NCI-H2107 treated with DMSO at 0.1 percent for 48 hours (cell line): Measurements from ENCODE around the gene CTAG2.
"Not testable (repeated sequence)": the region's sequence is repeated elsewhere in the genome, so short reads cannot be mapped to it uniquely, and the experiment has no call there.

Source experiments
- DNase-seq: peaks from one replicate; lab custom pipeline; 2025; ENCODE audit not compliant: unreplicated experiment; lab: John Stamatoyannopoulos, UW

Gene CTAG2

GRCh38 chrX:154653413-154653812 is at the start of gene CTAG2:
Gene CTAG2, minus strand, starts transcription at chrX:154653579. Its CDS starts 64 bp downstream, at chrX:154653515.
- DNase-seq: not testable (repeated sequence)

- DNase-seq: no peak
Observed at GRCh38 chrX:154698630-154699248, 45.4 kb upstream of the CTAG2 start.

DNA sequence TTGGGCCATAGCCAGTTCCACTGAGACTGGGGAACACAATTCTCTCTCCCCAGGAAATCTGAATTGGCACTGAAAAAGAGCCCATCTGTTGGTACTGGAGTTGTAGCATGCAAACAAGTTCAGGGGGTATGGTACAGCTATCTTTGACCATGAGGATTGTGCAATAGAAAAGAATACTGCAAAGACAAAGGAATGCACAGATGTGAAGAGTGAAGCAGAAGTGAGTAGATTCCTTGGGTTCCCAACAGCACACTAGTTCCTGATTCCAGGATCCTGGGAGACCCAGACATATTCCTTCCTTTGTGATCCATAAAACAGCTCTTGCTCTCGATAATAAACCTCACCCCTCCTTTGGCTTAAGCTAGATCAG is 43.3 kb upstream of the CTAG2 start:
- DNase-seq: no peak

DNA sequence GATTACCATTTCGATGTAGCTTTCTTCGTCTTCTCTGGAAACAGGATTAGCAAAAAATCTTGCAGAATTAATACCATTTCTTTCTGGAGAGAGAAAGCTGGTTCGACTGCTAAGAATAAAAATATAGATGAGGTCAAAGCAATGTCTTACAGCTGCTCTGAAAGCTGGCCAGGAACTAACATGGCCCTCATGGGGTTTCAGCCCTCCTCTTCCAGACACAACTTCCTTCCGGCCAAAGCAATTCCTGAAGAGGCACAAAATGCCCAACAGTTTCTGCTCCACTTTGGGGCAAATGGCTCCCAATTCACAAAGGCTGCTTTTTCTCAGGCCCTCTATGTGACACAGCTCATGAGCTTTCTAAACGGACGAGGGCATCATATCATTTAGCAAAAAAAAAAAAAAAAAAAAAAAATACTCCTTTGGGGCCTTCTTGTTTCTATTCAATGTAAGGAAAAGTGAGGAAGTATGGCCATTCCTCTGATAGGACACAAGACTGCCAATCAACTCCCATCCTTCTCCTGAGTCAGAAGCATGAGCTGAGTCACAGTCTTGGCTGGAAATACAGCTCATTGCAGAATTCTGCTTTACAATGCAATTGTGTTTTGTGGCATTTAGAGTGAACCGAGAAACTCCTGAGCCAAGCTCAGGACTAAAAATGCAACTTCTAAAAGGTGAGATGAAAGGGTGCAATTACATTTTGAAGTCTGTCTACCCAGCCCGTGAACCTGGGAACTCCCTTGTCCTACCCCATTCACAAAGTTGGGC is 42.7 kb upstream of the CTAG2 start:
- no peak for DNase-seq

DNA sequence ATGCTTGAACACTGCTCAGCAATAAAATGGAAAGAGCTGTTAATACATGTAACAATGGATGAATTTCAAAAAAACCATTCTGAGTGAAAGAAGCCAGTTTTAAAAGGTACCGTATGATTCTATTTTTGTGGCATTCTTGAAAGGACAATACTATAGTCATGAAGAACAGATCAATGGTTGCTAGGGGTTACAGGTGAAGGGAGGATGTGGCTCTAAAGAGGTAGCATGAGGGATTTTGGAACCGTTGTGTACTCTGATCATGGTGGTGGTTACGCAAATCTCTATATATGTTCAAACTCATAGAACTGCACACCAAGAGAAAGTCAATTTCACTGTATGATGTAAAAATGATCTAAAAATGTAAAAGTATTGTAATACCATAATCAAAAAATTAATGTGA is 40.0 kb upstream of the CTAG2 start:
- DNase-seq: no peak

DNA sequence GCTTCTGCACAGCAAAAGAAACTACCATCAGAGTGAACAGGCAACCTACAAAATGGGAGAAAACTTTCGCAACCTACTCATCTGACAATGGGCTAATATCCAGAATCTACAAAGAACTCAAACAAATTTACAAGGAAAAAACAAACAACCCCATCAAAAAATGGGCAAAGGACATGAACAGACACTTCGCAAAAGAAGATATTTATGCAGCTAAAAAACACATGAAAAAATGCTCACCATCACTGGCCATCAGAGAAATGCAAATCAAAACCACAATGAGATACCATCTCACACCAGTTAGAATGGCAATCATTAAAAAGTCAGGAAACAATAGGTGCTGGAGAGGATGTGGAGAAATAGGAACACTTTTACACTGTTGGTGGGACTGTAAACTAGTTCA is 37.1 kb upstream of the CTAG2 start:
- DNase-seq: not testable (repeated sequence)

- DNase-seq: not testable (repeated sequence)
Observed at GRCh38 chrX:154672084-154672483, 18.7 kb upstream of the CTAG2 start.

- not testable (repeated sequence) for DNase-seq
Observed at GRCh38 chrX:154670848-154671247, 17.5 kb upstream of the CTAG2 start.

- no peak for DNase-seq
Observed at GRCh38 chrX:154661899-154662298, 8.5 kb upstream of the CTAG2 start.

DNA sequence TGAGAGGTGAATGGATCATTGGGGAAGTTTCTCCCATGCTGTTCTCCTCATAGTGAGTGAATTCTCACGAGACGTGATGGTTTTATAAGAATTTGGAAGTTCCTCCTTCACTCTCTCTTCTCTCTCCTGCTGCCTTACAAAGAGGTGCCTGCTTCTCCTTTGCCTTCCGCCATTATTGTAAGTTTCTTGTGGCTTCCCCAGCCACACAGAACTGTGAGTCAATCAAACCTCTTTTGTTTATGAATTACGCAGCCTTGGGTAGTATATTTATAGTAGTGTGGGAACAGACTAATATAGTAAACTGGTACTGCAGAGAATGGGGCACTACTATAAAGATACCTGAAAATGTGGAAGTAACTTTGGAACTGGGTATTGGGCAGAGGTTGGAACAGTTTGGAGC is 7.8 kb upstream of the CTAG2 start:
- DNase-seq: no peak

DNA sequence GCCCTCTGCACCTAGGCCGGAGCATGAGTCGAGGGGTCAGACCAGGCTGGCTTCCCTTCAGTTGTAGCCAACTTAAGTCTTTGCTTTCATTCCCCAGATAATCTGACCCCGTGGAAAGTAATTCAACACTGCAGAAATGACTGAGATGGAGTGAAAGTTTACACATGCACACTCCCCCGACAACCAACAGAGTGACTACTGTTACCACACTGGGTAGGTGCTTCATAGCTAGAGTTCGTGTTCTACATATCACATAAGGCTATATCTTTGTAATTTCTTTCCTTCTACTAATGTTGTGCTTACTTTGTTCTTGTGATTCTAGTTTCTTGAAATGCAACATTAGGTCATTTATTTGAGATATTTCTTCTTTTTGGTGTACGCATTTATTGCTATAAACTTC is 7.2 kb upstream of the CTAG2 start:
- DNase-seq: no peak

DNA sequence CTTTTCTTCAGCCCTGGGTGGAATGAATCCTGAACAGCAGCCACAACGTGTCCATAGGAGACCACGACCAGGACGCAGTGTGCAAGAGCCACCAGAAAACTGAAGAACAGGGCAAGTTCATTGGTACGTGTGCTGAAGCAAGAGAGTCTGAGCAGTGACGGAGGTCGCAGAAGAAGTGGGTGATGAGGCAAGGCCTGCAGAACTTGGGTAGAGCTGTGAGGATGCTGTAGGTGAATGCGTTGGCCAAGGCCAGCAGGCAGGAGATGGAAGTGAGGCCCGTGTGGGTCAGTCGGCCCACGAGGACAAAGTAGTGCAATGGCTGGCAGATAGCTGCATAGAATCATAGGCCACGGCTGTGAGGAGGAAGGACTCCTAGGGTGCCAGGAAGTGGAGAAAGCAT is 5.6 kb upstream of the CTAG2 start:
- no peak for DNase-seq

DNA sequence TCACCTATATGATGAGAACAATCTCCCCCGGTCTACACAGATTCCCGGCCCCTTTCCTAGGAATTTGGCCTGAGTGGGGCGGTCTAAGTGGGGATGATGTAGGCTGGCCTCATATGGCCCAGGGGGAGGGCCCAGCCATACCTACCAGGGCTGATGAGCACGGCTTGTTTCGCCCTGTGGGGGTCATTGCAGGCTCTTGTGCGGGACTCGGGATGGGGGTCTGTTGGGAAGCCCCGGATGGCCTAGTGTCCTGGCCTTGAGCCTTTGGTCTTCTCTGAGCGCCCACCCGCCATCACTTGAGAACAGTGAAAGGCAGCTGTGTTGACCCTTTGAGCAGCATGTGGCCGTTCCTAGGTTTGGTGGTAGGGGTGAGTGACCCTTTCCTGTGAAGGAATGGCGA is 4.8 kb upstream of the CTAG2 start:
- DNase-seq: no peak

DNA sequence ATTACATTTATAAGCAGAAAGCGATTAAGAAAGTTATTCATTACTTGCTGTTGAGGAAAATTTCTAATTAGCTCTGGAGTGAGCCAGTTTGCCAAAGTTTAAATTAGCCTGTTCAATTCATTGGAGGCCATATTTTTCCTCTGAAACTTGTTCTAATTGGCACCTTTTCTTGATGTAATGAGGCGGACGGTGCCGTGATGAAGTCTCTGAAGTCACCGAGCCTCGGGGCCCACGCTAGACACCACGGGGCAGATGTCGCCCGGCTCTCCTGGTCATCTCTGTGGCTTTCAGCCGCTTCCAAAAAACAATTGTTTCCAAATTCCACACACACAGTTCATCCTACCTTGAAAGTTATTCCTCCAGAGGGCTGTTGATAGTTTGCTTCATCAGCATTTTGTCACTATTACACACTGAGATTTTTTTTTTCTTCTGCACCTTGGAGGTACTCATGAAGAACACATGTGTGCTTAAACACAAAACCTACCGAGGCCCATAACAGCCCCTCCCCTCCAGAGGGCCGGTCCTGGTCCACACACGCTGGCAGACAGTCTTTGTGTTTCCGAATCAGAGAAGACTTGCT is 3.9 kb upstream of the CTAG2 start:
- no peak for DNase-seq

DNA sequence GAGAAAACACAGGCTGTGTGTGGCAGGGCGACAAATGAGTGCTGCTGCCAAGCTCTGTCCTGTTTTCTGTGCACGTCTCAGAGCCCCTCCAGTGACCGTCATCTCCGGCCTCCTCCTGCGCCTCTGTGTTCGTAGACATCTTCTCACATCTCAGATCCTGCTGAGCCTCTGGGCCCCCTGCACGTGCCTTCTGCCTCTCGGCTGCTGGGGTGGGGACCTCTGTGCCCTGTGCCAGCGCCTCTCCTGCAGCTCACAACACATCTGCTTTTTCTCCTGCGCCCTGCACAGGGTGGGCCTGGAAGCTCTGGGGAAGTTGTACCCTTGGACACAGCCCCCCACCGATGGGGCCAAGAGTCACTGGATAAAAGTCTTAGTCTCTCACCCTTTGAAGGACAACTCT is 2.4 kb upstream of the CTAG2 start:
- DNase-seq: no peak

DNA sequence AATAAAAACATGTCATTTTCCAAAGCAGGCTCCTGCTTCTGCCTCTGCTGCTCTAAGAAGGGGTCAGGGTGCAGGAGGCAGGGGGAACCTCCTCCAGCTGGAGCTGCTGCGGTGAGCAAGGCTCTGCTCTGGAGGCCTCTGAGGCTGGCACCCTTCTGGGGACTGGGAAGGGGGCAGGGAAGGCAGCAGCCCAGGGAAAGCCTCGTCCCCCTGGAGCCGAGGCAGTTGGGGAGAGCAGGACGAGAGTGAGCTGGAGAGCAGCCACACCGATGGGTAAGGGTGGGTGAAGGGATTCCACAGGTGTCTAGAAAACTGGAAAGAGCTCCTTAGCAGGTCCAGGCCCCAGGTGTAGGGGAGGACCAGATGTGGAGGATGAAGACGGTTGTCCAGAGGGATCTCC is 2.0 kb upstream of the CTAG2 start:
- DNase-seq: no peak

GRCh38 chrX:154654925-154655324 is 1.5 kb upstream of the CTAG2 start:
- no peak for DNase-seq

DNA sequence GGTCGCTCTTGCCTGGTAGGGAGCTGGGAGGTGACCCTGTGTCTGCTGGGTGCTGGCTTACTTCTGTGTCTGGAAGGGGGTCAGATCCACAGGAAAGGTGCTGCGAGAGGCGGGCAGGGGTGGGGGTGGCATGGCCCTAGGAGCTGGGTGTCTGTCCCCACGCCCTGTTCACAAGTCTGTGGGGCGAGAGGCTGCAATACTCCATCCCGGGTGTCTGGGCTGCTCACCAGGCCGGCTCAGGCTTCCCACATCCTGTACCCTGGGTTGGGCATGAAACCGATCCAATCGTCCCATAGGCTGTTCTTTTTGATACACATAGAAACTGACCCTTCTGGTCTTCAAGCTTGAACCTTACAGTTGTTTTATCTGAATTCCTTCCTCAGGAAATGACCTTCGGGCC is 993 bp upstream of the CTAG2 start:
- DNase-seq: no peak

- no peak for DNase-seq
Observed at GRCh38 chrX:154653048-154653401, 354 bp downstream of the CTAG2 start.

- no peak for DNase-seq
Observed at GRCh38 chrX:154652311-154653047, 900 bp downstream of the CTAG2 start.

GRCh38 chrX:154650221-154650510 is 3.2 kb downstream of the CTAG2 start:
- DNase-seq: no peak
